ENCODE data around the gene DDX10. TPM values are rescaled to one million over a fixed set of nuclear protein-coding genes. Genes with fewer than 3 reads are reported as not detected.

Gene DDX10
- total RNA-seq, 1 experiment from 2014 or later = 48.3 TPM

DNA sequence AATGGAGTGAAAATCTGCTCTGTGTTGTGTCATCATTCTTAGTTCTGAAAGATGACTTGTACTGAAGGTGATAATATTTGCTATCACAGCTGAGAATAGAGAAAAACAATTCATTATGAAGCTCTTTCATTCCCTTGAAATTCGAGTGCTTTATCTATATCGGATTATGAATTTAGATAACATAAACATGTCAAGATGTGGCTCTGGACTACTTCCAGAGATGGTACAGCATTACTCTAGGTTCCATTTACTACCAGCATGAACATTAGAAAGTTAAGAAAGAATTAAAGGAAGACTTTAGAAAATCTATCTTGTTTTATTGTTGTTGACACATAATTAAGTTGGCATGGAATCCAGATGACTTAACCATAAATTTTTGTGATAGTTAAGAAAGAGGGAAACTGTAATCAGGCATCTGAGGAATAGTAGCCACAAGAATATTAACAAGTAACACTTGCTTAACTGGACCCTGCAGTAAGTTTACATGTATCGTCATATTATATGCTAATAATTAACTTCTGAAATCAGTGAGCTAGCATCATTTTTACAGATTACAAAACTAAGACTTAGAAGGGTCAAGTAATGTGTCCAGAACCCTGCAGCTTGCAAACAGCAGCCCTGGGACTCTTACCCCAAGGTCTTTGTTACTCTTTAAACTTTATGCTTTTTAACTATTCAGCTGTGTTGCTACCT is 182.6 kb downstream of the DDX10 start:
- no peaks in the 10 kb centered on the region for H3K79me1 ChIP-seq (ENCODE audit: insufficient read depth, low read depth, low read length, poor library complexity, severe bottlenecking)
- no peak overlapping the region for H3K9ac ChIP-seq (ENCODE audit: extremely low read depth, insufficient read length, low read length)
- no peaks in the 10 kb centered on the region for H3K27me3 ChIP-seq (ENCODE audit: insufficient read depth, low read length)
- no peak overlapping the region for H3K27ac ChIP-seq (ENCODE audit: insufficient read length, low read depth, low read length)
- H2BK15ac ChIP-seq (ENCODE audit: low read depth, low read length) = no peak overlapping the region
- no peak overlapping the region for H3K4me2 ChIP-seq (ENCODE audit: insufficient read depth, insufficient read length, low read length)
- Mint-ChIP-seq H3K36me3 (ENCODE audit: insufficient read depth in 1 of 3, low read depth in 3 of 3) (peaks cover 0 to 2% (median 0%) of the 10 kb centered on the region in 3 experiments; a peak in 3 of 7 replicates), H3K27ac (no peak overlapping the region), H3K27me3 (ENCODE audit: low read depth) (no peaks in the 10 kb centered on the region), H3K4me3 (no peak overlapping the region), H3K9me3 (no peaks in the 10 kb centered on the region), H3K4me1 (no peaks in the 10 kb centered on the region)
- H2BK5ac ChIP-seq (ENCODE audit: insufficient read length, low read length) = no peak overlapping the region
- TF ChIP-seq, protein P1, sequence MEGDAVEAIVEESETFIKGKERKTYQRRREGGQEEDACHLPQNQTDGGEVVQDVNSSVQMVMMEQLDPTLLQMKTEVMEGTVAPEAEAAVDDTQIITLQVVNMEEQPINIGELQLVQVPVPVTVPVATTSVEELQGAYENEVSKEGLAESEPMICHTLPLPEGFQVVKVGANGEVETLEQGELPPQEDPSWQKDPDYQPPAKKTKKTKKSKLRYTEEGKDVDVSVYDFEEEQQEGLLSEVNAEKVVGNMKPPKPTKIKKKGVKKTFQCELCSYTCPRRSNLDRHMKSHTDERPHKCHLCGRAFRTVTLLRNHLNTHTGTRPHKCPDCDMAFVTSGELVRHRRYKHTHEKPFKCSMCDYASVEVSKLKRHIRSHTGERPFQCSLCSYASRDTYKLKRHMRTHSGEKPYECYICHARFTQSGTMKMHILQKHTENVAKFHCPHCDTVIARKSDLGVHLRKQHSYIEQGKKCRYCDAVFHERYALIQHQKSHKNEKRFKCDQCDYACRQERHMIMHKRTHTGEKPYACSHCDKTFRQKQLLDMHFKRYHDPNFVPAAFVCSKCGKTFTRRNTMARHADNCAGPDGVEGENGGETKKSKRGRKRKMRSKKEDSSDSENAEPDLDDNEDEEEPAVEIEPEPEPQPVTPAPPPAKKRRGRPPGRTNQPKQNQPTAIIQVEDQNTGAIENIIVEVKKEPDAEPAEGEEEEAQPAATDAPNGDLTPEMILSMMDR (conservative IDR thresholded peaks at IDR 0.05) = no peak
- H4K8ac ChIP-seq (replicated peaks; ENCODE audit: insufficient read length, low read depth, low read length) = no peak overlapping the region
- no peaks in the 10 kb centered on the region for H3K4me1 ChIP-seq (ENCODE audit: insufficient read depth, low read length)
- no peaks in the 10 kb centered on the region for H4K20me1 ChIP-seq (ENCODE audit: control insufficient read depth, insufficient read depth, insufficient read length)
- no peak overlapping the region for H2BK12ac ChIP-seq (ENCODE audit: insufficient read length, low read depth, low read length)
- H3K4ac ChIP-seq (ENCODE audit: low read depth, low read length) = no peak overlapping the region
- no peak overlapping the region for H3K14ac ChIP-seq (ENCODE audit: insufficient read depth, low read length)
- no peak overlapping the region for H2BK120ac ChIP-seq (ENCODE audit: low read depth, low read length, poor library complexity, severe bottlenecking)
- no peak overlapping the region for H2BK20ac ChIP-seq (ENCODE audit: low read depth, low read length, poor library complexity, severe bottlenecking)
- no peaks in the 10 kb centered on the region for H3K9me3 ChIP-seq (ENCODE audit: control insufficient read depth, low read depth, low read length)
- H2AFZ ChIP-seq (ENCODE audit: low read length) = no peak overlapping the region
- no peak overlapping the region for H3T11ph ChIP-seq (ENCODE audit: low read length)
- no CpG with 5 or more reads among the region's 3 CpGs for WGBS (ENCODE audit: extremely low coverage, insufficient read length, low lambda C conversion rate)
- H3K79me2 ChIP-seq (ENCODE audit: insufficient read depth, low read length) = no peaks in the 10 kb centered on the region
- H3K23me2 ChIP-seq (ENCODE audit: insufficient read length, low read depth, low read length, poor library complexity, severe bottlenecking) = no peaks in the 10 kb centered on the region
- H3K23ac ChIP-seq (ENCODE audit: insufficient read length, low read depth, low read length) = no peak overlapping the region
- no peak overlapping the region for H4K91ac ChIP-seq (ENCODE audit: insufficient read length, low read depth, low read length)
- DNase-seq = no peak
- no peak overlapping the region for H4K5ac ChIP-seq (ENCODE audit: insufficient read length, low read depth, low read length)
- H3K18ac ChIP-seq (ENCODE audit: insufficient read length, low read depth, low read length) = no peak overlapping the region
- H2AK5ac ChIP-seq (ENCODE audit: insufficient read length, low read length) = no peak overlapping the region
- no peak overlapping the region for H3K56ac ChIP-seq (ENCODE audit: insufficient read length, low read depth, low read length)
